Mononuclear cell (primary cell): ENCODE results near the gene SLC23A2. TPM values are rescaled to one million over a fixed set of nuclear protein-coding genes. Genes with fewer than 3 reads are reported as not detected.
"Not testable (repeated sequence)": the region's sequence is repeated elsewhere in the genome, so short reads cannot be mapped to it uniquely, and the experiment has no call there.

ENCODE experiments used
- H3K27me3 ChIP-seq: 2 replicates; pipeline ENCODE4 v1.6.0; 2011; ENCODE audit warnings: low read length, control low read depth; ENCODE audit not compliant: insufficient read depth
- H3K4me1 ChIP-seq: 2 replicates; pipeline ENCODE4 v1.5.1; 2011; ENCODE audit warnings: mild to moderate bottlenecking, low read length, control low read depth; ENCODE audit not compliant: insufficient read depth
- H3K4me3 ChIP-seq: 2 replicates; pipeline ENCODE4 v1.5.1; 2011; ENCODE audit warnings: mild to moderate bottlenecking, low read length, moderate library complexity
- H3K9me3 ChIP-seq: 2 replicates; pipeline ENCODE4 v1.5.1; 2011; ENCODE audit warnings: low read depth, mild to moderate bottlenecking, control low read depth, low read length
- total RNA-seq: library from RNA; depleted of rRNA; stranded (reverse); fragments of >200 nt; gene quantifications from one replicate; pipeline ENCODE4 v1.2.3, GENCODE V29; 2012

Gene SLC23A2
- total RNA-seq, 1 donor = 20.9 TPM

GRCh38 chr20:4942331-4942730, 59.0 kb downstream of the SLC23A2 start:
- no peaks in the 10 kb centered on the region for H3K27me3 ChIP-seq
- peaks cover 7% of the 10 kb centered on the region for H3K4me1 ChIP-seq
- H3K4me3 ChIP-seq = no peak overlapping the region
- no peaks in the 10 kb centered on the region for H3K9me3 ChIP-seq

- H3K4me1 ChIP-seq = peaks cover 3% of the 10 kb centered on the region
- H3K4me3 ChIP-seq = no peak overlapping the region
- H3K27me3 ChIP-seq = no peaks in the 10 kb centered on the region
- no peaks in the 10 kb centered on the region for H3K9me3 ChIP-seq
These were observed 63.6 kb downstream of the SLC23A2 start for GRCh38 chr20:4937407-4938319.

- no peaks in the 10 kb centered on the region for H3K27me3 ChIP-seq
These were observed 64.4 kb downstream of the SLC23A2 start for GRCh38 chr20:4936851-4937406.

DNA sequence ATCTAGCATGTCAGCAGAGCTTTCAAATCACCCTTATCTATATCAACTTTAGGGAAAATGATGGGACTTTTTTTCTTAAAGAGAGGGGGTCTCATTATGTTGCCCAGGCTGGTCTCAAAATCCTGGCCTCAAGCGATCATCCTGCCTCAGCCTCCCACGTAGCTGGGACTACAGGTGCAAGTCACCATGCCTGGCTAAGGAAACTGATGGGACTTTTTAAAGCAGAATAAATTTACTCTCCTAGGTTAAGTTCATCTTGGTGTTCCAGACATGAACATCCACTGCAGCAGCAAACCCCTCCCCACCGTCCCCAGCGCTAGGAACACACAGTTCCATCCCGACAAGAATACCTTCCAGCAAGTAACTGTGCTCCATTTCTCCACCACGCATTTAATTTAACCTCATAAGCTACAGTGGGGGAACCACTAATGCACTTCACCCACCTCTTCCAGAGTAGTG, 64.9 kb downstream of the SLC23A2 start:
- Histone ChIP-seq H3K27me3 (no peaks in the 10 kb centered on the region), H3K4me3 (no peak overlapping the region), H3K4me1 (no peaks in the 10 kb centered on the region), H3K9me3 (no peaks in the 10 kb centered on the region)

More at GRCh38 chr20:4936851-4937406, 64.4 kb downstream of the SLC23A2 start:
- H3K9me3 ChIP-seq = no peaks in the 10 kb centered on the region
- no peak overlapping the region for H3K4me3 ChIP-seq
- H3K4me1 ChIP-seq = no peaks in the 10 kb centered on the region

GRCh38 chr20:4932061-4932460, 69.2 kb downstream of the SLC23A2 start:
- H3K4me1 ChIP-seq = no peaks in the 10 kb centered on the region
- H3K27me3 ChIP-seq = no peaks in the 10 kb centered on the region
- H3K9me3 ChIP-seq = no peaks in the 10 kb centered on the region
- no peak overlapping the region for H3K4me3 ChIP-seq

GRCh38 chr20:4929686-4930397, 71.5 kb downstream of the SLC23A2 start:
- Histone ChIP-seq H3K27me3 (no peaks in the 10 kb centered on the region), H3K9me3 (no peaks in the 10 kb centered on the region), H3K4me1 (no peaks in the 10 kb centered on the region), H3K4me3 (no peak overlapping the region)

GRCh38 chr20:4926531-4927156, 74.7 kb downstream of the SLC23A2 start:
- Histone ChIP-seq H3K4me3 (no peak overlapping the region), H3K4me1 (no peaks in the 10 kb centered on the region), H3K9me3 (no peaks in the 10 kb centered on the region), H3K27me3 (no peaks in the 10 kb centered on the region)

DNA sequence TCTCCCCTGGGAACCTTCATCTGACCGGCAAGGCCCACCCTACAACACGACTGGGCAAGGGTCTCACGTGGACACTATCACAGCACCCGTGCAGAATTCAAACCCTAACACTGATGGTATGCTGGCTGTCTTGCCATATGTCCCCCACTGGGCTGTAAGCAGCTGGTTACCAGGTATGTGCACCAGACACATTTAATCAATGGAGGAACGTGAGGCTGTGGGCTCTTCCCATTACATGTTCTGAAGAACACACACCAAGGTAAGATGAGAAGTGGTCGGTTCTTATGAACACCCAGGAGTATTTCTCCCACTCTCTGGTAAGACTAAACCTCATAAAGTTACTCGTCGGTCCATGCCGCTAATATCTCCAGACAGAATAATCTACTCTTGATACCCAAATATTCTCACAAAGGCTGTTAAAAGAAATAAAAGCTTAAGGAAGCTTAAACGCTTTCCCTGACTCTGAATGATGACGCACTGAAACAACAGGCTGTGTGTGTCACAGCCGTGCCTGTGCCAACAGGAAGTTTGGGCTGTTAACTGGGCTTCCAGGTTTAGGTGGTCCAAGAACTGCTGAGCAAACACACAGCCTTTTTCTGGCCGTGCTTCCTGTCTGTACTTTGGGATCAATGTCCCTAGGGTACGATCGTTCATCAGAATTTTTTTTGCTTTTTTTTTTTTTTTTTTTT, 75.3 kb downstream of the SLC23A2 start:
- Histone ChIP-seq H3K4me1 (no peaks in the 10 kb centered on the region), H3K9me3 (no peaks in the 10 kb centered on the region), H3K4me3 (no peak overlapping the region), H3K27me3 (no peaks in the 10 kb centered on the region)

DNA sequence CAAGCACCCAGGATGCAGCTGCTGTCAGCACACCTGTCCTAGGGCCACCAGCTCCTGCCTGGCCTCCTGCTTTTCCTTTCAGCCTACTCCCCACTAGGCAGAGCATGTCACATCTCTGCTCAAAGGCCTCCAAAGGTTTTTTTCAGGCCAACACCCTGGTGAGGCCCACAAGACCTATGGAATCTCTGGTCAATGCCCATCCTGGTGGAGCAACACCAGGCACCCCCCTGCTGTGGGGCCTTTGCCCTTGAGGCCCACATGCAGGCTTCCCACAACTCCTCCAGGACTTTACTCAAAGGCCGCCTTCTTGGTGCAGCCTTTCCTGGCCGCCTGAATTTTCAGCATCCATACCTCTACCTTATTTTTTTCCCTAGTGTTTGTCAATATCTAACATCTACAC, 76.9 kb downstream of the SLC23A2 start:
- H3K4me3 ChIP-seq = no peak overlapping the region
- H3K27me3 ChIP-seq = no peaks in the 10 kb centered on the region
- no peaks in the 10 kb centered on the region for H3K9me3 ChIP-seq
- H3K4me1 ChIP-seq = no peaks in the 10 kb centered on the region

GRCh38 chr20:4924032-4924431, 77.3 kb downstream of the SLC23A2 start:
- Histone ChIP-seq H3K4me3 (no peak overlapping the region), H3K4me1 (no peaks in the 10 kb centered on the region), H3K9me3 (no peaks in the 10 kb centered on the region), H3K27me3 (no peaks in the 10 kb centered on the region)

GRCh38 chr20:4922186-4922585, 79.1 kb downstream of the SLC23A2 start:
- Histone ChIP-seq H3K9me3 (no peaks in the 10 kb centered on the region), H3K27me3 (no peaks in the 10 kb centered on the region), H3K4me1 (no peaks in the 10 kb centered on the region), H3K4me3 (no peak overlapping the region)

GRCh38 chr20:4921271-4921670, 80.0 kb downstream of the SLC23A2 start:
- not testable (repeated sequence) for H3K9me3 ChIP-seq, H3K27me3 ChIP-seq, H3K4me3 ChIP-seq, H3K4me1 ChIP-seq

GRCh38 chr20:4920655-4921054, 80.7 kb downstream of the SLC23A2 start:
- H3K4me3 ChIP-seq = no peak overlapping the region
- no peaks in the 10 kb centered on the region for H3K27me3 ChIP-seq
- no peaks in the 10 kb centered on the region for H3K9me3 ChIP-seq
- no peaks in the 10 kb centered on the region for H3K4me1 ChIP-seq

- Histone ChIP-seq H3K4me3 (no peak overlapping the region), H3K27me3 (no peaks in the 10 kb centered on the region), H3K9me3 (no peaks in the 10 kb centered on the region), H3K4me1 (no peaks in the 10 kb centered on the region)
These were observed 81.2 kb downstream of the SLC23A2 start for GRCh38 chr20:4920131-4920530.
